HCT116 (cell line): ENCODE data around the gene DHRS7C. TPM values are rescaled to one million over a fixed set of nuclear protein-coding genes. Genes with fewer than 3 reads are reported as not detected.

Experiments
- ATAC-seq: fragments of 200-7000 bp; cut with Tn5 transposase; 2 replicates; pipeline ENCODE4 v1.9.1; 2020; ENCODE audit warnings: mild to moderate bottlenecking, moderate library complexity
- BruUV-seq: library from RNA; stranded (reverse); fragments of 400-500 nt; replicated peaks from 2 replicates; lab custom pipeline; 2021; lab: Mats Ljungman, UMichigan
- CTCF ChIA-PET: fragments of 300-600 bp; sonication (Branson Sonifier 250); formaldehyde crosslinking; loops from one replicate; lab custom pipeline; 2021; ENCODE audit warnings: antibody characterized with exemption; lab: Charles Lee
- POLR2A ChIA-PET: fragments of 300-600, 350-600 bp; sonication (Branson Sonifier 250); formaldehyde crosslinking; loops from one replicate; lab custom pipeline; 2021; ENCODE audit warnings: antibody characterized with exemption; lab: Charles Lee
- RAD21 ChIA-PET, 2 experiments: fragments of 300-600 bp; sonication (Branson Sonifier 250); formaldehyde crosslinking; loops; one replicate each; lab custom pipeline; 2023; ENCODE audit warnings: low total read pairs in 2 of 2; ENCODE audit not compliant: uncharacterized antibody in 2 of 2, unreplicated experiment in 2 of 2, low non-redundant PET in 1 of 2; lab: Charles Lee
- DNase-seq: peaks from one replicate; pipeline ENCODE4 v3.0.0-alpha.2; 2010; ENCODE audit warnings: low read depth, low spot score
- H2AFZ ChIP-seq: fragments of 200-600 bp; shearing (Covaris generic), sonication (generic); 2 replicates; pipeline ENCODE4 v1.6.1; 2017; ENCODE audit warnings: low read depth, mixed run types, mixed read lengths, antibody characterized with exemption, low read length; ENCODE audit not compliant: poor library complexity, severe bottlenecking
- H3K27ac ChIP-seq: 2 replicates; pipeline ENCODE4 v1.5.1; 2012; ENCODE audit warnings: low read depth, low read length
- H3K27me3 ChIP-seq: fragments of 200-600 bp; sonication (generic); 2 replicates; pipeline ENCODE4 v1.6.1; 2016; ENCODE audit warnings: mixed run types, low read length, mixed read lengths; ENCODE audit not compliant: insufficient read depth
- H3K36me3 ChIP-seq, 2 experiments: fragments of 200-500 bp in 1 of 2; fragments of 200-600 bp in 1 of 2; sonication (Bioruptor generic) in 1 of 2; sonication (generic) in 1 of 2; 2 replicates each; pipeline versions ENCODE4 v1.5.1 to v1.6.1; 2014 to 2016; ENCODE audit warnings: low read length in 2 of 2, inconsistent platforms in 1 of 2, mixed read lengths in 1 of 2, mixed run types in 1 of 2; ENCODE audit not compliant: insufficient read depth in 2 of 2, control insufficient read depth in 1 of 2
- H3K4me1 ChIP-seq, 2 experiments: fragments of 200-600 bp in 1 of 2; sonication (generic) in 1 of 2; 2 replicates each; pipeline versions ENCODE4 v1.5.1 to v1.6.1; 2012 to 2017; ENCODE audit warnings: low read length in 2 of 2, inconsistent platforms in 1 of 2, mild to moderate bottlenecking in 1 of 2, mixed read lengths in 1 of 2, mixed run types in 1 of 2, moderate library complexity in 1 of 2; ENCODE audit not compliant: insufficient read depth in 2 of 2, control insufficient read depth in 1 of 2
- H3K4me2 ChIP-seq: fragments of 200-600 bp; sonication (generic); 2 replicates; pipeline ENCODE4 v1.6.1; 2017; ENCODE audit warnings: mixed run types, low read length, mixed read lengths
- H3K4me3 ChIP-seq, 2 experiments: fragments of 200-600 bp in 1 of 2; sonication (generic) in 1 of 2; replicated peaks in 1 of 2; 2 replicates each; pipeline ENCODE4 v1.5.1; 2011 to 2016; ENCODE audit warnings: low read length in 2 of 2, control low read depth in 1 of 2, low read depth in 1 of 2, mild to moderate bottlenecking in 1 of 2, mixed read lengths in 1 of 2, mixed run types in 1 of 2
- H3K79me2 ChIP-seq: fragments of 200-600 bp; sonication (generic); 2 replicates; pipeline ENCODE4 v1.6.1; 2017; ENCODE audit warnings: mild to moderate bottlenecking, mixed run types, low read length, moderate library complexity, mixed read lengths; ENCODE audit not compliant: insufficient read depth
- H3K9ac ChIP-seq: fragments of 200-600 bp; sonication (generic); 2 replicates; pipeline ENCODE4 v1.6.1; 2016; ENCODE audit warnings: low read length, mixed read lengths
- H3K9me2 ChIP-seq: fragments of 200-600 bp; sonication (generic), shearing (Covaris generic); 2 replicates; pipeline ENCODE4 v1.6.1; 2017; ENCODE audit warnings: mixed run types, mild to moderate bottlenecking, moderate library complexity; ENCODE audit not compliant: insufficient read depth
- H3K9me3 ChIP-seq, 2 experiments: fragments of 200-500 bp in 1 of 2; fragments of 200-600 bp in 1 of 2; sonication (Bioruptor generic) in 1 of 2; sonication (generic) in 1 of 2; 2 replicates each; pipeline ENCODE4 v1.6.1; 2014 to 2017; ENCODE audit warnings: low read length in 2 of 2, mixed read lengths in 2 of 2, inconsistent platforms in 1 of 2, low read depth in 1 of 2, mild to moderate bottlenecking in 1 of 2, mixed run types in 1 of 2, moderate library complexity in 1 of 2; ENCODE audit not compliant: control insufficient read depth in 1 of 2, insufficient read depth in 1 of 2
- H4K20me1 ChIP-seq: fragments of 200-600 bp; sonication (generic), shearing (Covaris generic); 2 replicates; pipeline ENCODE4 v1.6.1; 2017; ENCODE audit warnings: mixed run types, mild to moderate bottlenecking, moderate library complexity; ENCODE audit not compliant: insufficient read depth
- CBX3 ChIP-seq: IDR thresholded peaks from 2 replicates; pipeline ENCODE4 v1.6.1; 2012; ENCODE audit warnings: low read depth
- CEBPB ChIP-seq: IDR thresholded peaks from 2 replicates; pipeline ENCODE4 v1.6.1; 2012; ENCODE audit warnings: low read depth
- EGR1 ChIP-seq: IDR thresholded peaks from 2 replicates; pipeline ENCODE4 v1.6.1; 2012; ENCODE audit warnings: low read depth
- ELF1 ChIP-seq: IDR thresholded peaks from 2 replicates; pipeline ENCODE4 v1.6.1; 2012; ENCODE audit warnings: low read depth, borderline replicate concordance
- JUND ChIP-seq: IDR thresholded peaks from 2 replicates; pipeline ENCODE4 v1.6.1; 2012
- POLR2A ChIP-seq: IDR thresholded peaks from 2 replicates; pipeline ENCODE4 v1.7.0; 2011; ENCODE audit warnings: borderline replicate concordance; ENCODE audit not compliant: insufficient read depth, insufficient read length; ENCODE audit errors: extremely low read depth
- POLR2AphosphoS5 ChIP-seq: IDR thresholded peaks from 2 replicates; pipeline ENCODE4 v1.6.1; 2011; ENCODE audit warnings: mild to moderate bottlenecking, low read depth, low read length, moderate library complexity
- RAD21 ChIP-seq: IDR thresholded peaks from 2 replicates; pipeline ENCODE4 v1.6.1; 2012; ENCODE audit warnings: low read depth, mild to moderate bottlenecking
- SIN3A ChIP-seq: IDR thresholded peaks from 2 replicates; pipeline ENCODE4 v1.6.1; 2012; ENCODE audit warnings: low read depth
- SP1 ChIP-seq: IDR thresholded peaks from 2 replicates; pipeline ENCODE4 v1.6.1; 2012; ENCODE audit warnings: low read depth
- SRF ChIP-seq: IDR thresholded peaks from 2 replicates; pipeline ENCODE4 v1.6.1; 2012; ENCODE audit warnings: low read depth
- TCF7L2 ChIP-seq: IDR thresholded peaks from 2 replicates; pipeline ENCODE4 v1.7.0; 2011; ENCODE audit warnings: borderline replicate concordance, inconsistent platforms; ENCODE audit not compliant: insufficient read depth, insufficient read length; ENCODE audit errors: extremely low read depth
- YY1 ChIP-seq: IDR thresholded peaks from 2 replicates; pipeline ENCODE4 v1.6.1; 2011; ENCODE audit warnings: low read length, low read depth, moderate library complexity, mild to moderate bottlenecking; ENCODE audit not compliant: insufficient replicate concordance; ENCODE audit errors: extremely low read depth
- intact Hi-C: fragments of 100-400 bp; cut with micrococcal nuclease; formaldehyde crosslinking; loops from 2 replicates; pipeline ENCODE4 v1.10.0; 2022
- total RNA-seq: library from RNA; stranded (reverse); gene quantifications from one replicate; pipeline ENCODE4 v1.2.1, GENCODE V29; 2021; ENCODE audit not compliant: unreplicated experiment
- TF ChIP-seq, protein P1 (sequence below): IDR thresholded peaks from 2 replicates; pipeline ENCODE4 v1.6.1; 2011; ENCODE audit warnings: mild to moderate bottlenecking, low read length, moderate library complexity; ENCODE audit not compliant: insufficient replicate concordance; ENCODE audit errors: extremely low read depth
- TF ChIP-seq, protein P2 (sequence below): IDR thresholded peaks from 2 replicates; pipeline ENCODE4 v1.6.1; 2012

The DHRS7C gene
- total RNA-seq, 1 experiment from 2014 or later = not detected

DNA sequence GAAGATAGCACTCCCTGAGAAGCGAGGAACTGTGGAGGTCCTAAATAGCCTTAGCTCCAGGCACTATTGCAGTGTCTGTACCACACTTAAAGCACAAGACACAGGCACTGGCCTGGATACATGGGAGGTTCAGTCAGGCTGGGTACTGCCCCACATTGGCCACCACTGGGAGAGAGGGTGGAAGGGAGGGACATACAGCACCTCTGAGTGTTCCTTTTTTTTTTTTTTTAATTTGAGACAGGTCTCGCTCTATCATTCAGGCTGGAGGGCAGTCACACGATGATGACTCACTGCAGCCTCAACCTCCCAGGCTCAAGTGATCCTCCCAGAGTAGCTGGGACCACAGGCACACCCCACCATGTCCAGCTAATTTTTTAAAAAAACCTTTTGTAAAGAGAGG, 29.1 kb upstream of the DHRS7C start:
- Histone ChIP-seq H3K4me2 (peak overlapping the region; percentile 30; the same call in 1 of the 2 replicates), H4K20me1 (no peaks in the 10 kb centered on the region), H3K9me2 (no peaks in the 10 kb centered on the region), H3K36me3 (no peaks in the 10 kb centered on the region), H3K4me3 (no peak overlapping the region), H3K9ac (no peak overlapping the region), H3K27me3 (no peaks in the 10 kb centered on the region), H2AFZ (peak overlapping the region; percentile 26), H3K4me1 (peaks cover 3 to 12% of the 10 kb centered on the region in 2 experiments; a peak in 2 of 4 replicates), H3K27ac (no peak overlapping the region), H3K9me3 (no peaks in the 10 kb centered on the region), H3K79me2 (no peaks in the 10 kb centered on the region)
- ChIA-PET CTCF (no interaction called here), POLR2A (no interaction called here), RAD21 (no interaction called here)
- intact Hi-C loops = no loop called here
- no peak for DNase-seq
- ATAC-seq = peak; percentile 42
- TF ChIP-seq, protein P1, sequence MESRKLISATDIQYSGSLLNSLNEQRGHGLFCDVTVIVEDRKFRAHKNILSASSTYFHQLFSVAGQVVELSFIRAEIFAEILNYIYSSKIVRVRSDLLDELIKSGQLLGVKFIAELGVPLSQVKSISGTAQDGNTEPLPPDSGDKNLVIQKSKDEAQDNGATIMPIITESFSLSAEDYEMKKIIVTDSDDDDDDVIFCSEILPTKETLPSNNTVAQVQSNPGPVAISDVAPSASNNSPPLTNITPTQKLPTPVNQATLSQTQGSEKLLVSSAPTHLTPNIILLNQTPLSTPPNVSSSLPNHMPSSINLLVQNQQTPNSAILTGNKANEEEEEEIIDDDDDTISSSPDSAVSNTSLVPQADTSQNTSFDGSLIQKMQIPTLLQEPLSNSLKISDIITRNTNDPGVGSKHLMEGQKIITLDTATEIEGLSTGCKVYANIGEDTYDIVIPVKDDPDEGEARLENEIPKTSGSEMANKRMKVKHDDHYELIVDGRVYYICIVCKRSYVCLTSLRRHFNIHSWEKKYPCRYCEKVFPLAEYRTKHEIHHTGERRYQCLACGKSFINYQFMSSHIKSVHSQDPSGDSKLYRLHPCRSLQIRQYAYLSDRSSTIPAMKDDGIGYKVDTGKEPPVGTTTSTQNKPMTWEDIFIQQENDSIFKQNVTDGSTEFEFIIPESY = no peak
- TF ChIP-seq ELF1 (no peak), JUND (no peak), SIN3A (no peak), SP1 (no peak), EGR1 (no peak)
- TF ChIP-seq, protein P2, sequence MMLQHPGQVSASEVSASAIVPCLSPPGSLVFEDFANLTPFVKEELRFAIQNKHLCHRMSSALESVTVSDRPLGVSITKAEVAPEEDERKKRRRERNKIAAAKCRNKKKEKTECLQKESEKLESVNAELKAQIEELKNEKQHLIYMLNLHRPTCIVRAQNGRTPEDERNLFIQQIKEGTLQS = no peak
- no TSS peak for BruUV-seq

DNA sequence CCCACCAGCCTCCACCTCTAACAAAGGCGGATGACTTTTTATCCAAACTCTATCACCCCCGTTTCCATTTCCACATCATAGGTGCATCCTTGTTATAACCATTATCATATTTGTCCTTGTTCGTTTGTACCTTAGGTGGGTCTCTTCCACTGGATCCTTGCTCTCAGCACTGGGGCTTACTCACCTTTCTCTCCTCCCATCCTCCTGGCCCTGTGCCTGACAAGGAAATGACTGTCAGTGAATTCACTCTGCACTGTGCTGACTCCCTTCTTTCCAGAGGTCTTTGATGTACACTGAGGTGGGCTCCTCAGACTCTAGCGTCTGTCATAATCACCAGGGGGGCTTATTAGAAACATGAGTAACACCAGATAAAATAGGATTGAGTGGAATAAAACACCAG, 27.4 kb upstream of the DHRS7C start:
- Histone ChIP-seq H3K4me1 (peaks cover 3 to 12% of the 10 kb centered on the region in 2 experiments; a peak in 2 of 4 replicates), H3K27ac (no peak overlapping the region), H3K27me3 (no peaks in the 10 kb centered on the region), H3K9me2 (no peaks in the 10 kb centered on the region), H3K4me3 (no peak overlapping the region), H3K36me3 (no peaks in the 10 kb centered on the region), H4K20me1 (no peaks in the 10 kb centered on the region), H3K9me3 (no peaks in the 10 kb centered on the region), H3K79me2 (no peaks in the 10 kb centered on the region), H3K4me2 (no peak overlapping the region), H3K9ac (no peak overlapping the region), H2AFZ (no peak overlapping the region)
- POLR2A ChIA-PET = no interaction called here
- intact Hi-C loops = no loop called here
- RAD21 ChIA-PET = interaction anchor here in 1 of 2 experiments (1.0 kb wide), 1 partner anchor 50 kb away, joined by 7 read pairs; no protein-coding TSS in a partner anchor
- CTCF ChIA-PET = no interaction called here
- DNase-seq (no peak), ATAC-seq (no peak)
- no TSS peak for BruUV-seq
- TF ChIP-seq CEBPB (no peak), RAD21 (no peak), JUND (no peak), YY1 (no peak), POLR2AphosphoS5 (no peak), CBX3 (no peak), TCF7L2 (no peak), ELF1 (no peak), POLR2A (no peak), SRF (no peak)
- TF ChIP-seq, protein P2 = no peak
